K562 (cell line): ENCODE data around the gene AKAP14. TPM values are rescaled to one million over a fixed set of nuclear protein-coding genes. Genes with fewer than 3 reads are reported as not detected.

Experiments
- FOXA1 ChIP-seq: fragments of 450-650 bp; IDR thresholded peaks from 2 replicates; pipeline ENCODE4 v1.6.1; 2016; ENCODE audit warnings: mild to moderate bottlenecking, borderline replicate concordance
- HEY1 ChIP-seq: fragments of 250-450 bp; sonication (Bioruptor Pico); IDR thresholded peaks from 2 replicates; pipeline ENCODE4 v1.5.0; 2020; ENCODE audit warnings: mild to moderate bottlenecking, moderate library complexity, borderline replicate concordance
- MTA2 ChIP-seq: fragments of 450-650 bp; IDR thresholded peaks from 2 replicates; pipeline ENCODE4 v1.6.1; 2016; ENCODE audit warnings: low read depth
- PTRF ChIP-seq: fragments of 450-650 bp; IDR thresholded peaks from 2 replicates; pipeline ENCODE4 v1.6.1; 2016; ENCODE audit warnings: mild to moderate bottlenecking, missing genetic modification characterization, missing compliant biosample characterization
- STAT5A ChIP-seq: IDR thresholded peaks from 2 replicates; pipeline ENCODE4 v1.6.1; 2012; ENCODE audit warnings: low read length, inconsistent platforms, borderline replicate concordance
- YBX1 ChIP-seq: fragments of 450-650 bp; IDR thresholded peaks from 2 replicates; pipeline ENCODE4 v1.7.1; 2016; ENCODE audit warnings: mild to moderate bottlenecking
- polyA plus RNA-seq, 8 experiments: library from polyadenylated mRNA; depleted of rRNA in 4 of 8; stranded (reverse) in 5 of 8; unstranded in 3 of 8; fragments of >200 nt; fragmentation: Nextera tagmentation in 2 of 8; fragmentation: Illumina TruSeq in 1 of 8; extraction: Ambion mirVana in 2 of 8; extraction: Trizol in 1 of 8; gene quantifications; 2 replicates each; pipeline versions ENCODE4 v1.2.1 to v1.2.3, GENCODE V29; 2011 to 2014; ENCODE audit warnings: inconsistent platforms in 1 of 8, missing spikeins in 1 of 8
- total RNA-seq, 7 experiments: library from RNA; depleted of rRNA in 6 of 7; stranded (reverse); fragments of >200 nt in 6 of 7; fragmentation: Illumina TruSeq in 2 of 7; extraction: Trizol in 2 of 7; gene quantifications; 2 replicates each; pipeline versions ENCODE4 v1.2.1 to v1.2.3, GENCODE V29; 2011 to 2021; ENCODE audit warnings: low replicate concordance in 1 of 7
- TF ChIP-seq, protein P1 (sequence below): fragments of 450-650 bp; IDR thresholded peaks from 2 replicates; pipeline ENCODE4 v1.6.1; 2016
- TF ChIP-seq, protein P2 (sequence below): fragments of 250-450 bp; sonication (Bioruptor Pico); IDR thresholded peaks from 2 replicates; pipeline ENCODE4 v1.8.0; 2022; ENCODE audit warnings: moderate library complexity, mild to moderate bottlenecking, inconsistent platforms
- TF ChIP-seq, protein P3 (sequence below): fragments of 450-650 bp; IDR thresholded peaks from 2 replicates; pipeline ENCODE4 v1.6.1; 2018; ENCODE audit warnings: mild to moderate bottlenecking, low read depth; ENCODE audit not compliant: partially characterized antibody
- TF ChIP-seq, protein P4 (sequence below): fragments of 250-450 bp; sonication (Bioruptor Pico); IDR thresholded peaks from 2 replicates; pipeline ENCODE4 v1.8.0; 2022; ENCODE audit warnings: inconsistent platforms, mild to moderate bottlenecking, moderate library complexity, borderline replicate concordance

The AKAP14 gene
- total and polyA plus RNA-seq, 9 of the 15 experiments (the other 6 are each of a cell fraction or from before 2014, with no cell fraction given) = not detected

DNA sequence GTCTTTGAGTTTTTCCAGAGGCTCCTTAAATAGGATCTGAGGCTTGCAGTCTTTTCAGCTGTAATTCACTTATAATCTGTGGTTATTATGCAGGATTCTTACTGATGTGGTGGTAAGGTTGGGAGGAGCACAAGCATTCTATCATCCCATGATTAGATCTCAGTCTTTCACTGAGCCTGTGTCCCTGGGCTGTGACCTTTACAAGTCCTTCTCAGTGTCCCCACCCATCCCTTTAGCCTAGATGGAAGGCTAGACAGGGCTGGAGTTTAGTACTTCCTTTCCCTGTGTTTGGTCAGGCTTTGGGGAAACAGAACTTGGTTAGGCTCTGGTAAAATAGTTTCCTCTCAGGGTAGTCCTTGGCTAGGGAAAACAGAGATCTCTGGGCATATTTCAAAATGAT is 64.9 kb downstream of the AKAP14 start (continued):
- TF ChIP-seq, protein P1, sequence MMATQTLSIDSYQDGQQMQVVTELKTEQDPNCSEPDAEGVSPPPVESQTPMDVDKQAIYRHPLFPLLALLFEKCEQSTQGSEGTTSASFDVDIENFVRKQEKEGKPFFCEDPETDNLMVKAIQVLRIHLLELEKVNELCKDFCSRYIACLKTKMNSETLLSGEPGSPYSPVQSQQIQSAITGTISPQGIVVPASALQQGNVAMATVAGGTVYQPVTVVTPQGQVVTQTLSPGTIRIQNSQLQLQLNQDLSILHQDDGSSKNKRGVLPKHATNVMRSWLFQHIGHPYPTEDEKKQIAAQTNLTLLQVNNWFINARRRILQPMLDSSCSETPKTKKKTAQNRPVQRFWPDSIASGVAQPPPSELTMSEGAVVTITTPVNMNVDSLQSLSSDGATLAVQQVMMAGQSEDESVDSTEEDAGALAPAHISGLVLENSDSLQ = no peak
- no peak for TF ChIP-seq YBX1
- TF ChIP-seq, protein P2, sequence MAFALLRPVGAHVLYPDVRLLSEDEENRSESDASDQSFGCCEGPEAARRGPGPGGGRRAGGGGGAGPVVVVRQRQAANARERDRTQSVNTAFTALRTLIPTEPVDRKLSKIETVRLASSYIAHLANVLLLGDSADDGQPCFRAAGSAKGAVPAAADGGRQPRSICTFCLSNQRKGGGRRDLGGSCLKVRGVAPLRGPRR (CRISPR knock-in tag) = no peak
- no peak for TF ChIP-seq STAT5A
- TF ChIP-seq, protein P3, sequence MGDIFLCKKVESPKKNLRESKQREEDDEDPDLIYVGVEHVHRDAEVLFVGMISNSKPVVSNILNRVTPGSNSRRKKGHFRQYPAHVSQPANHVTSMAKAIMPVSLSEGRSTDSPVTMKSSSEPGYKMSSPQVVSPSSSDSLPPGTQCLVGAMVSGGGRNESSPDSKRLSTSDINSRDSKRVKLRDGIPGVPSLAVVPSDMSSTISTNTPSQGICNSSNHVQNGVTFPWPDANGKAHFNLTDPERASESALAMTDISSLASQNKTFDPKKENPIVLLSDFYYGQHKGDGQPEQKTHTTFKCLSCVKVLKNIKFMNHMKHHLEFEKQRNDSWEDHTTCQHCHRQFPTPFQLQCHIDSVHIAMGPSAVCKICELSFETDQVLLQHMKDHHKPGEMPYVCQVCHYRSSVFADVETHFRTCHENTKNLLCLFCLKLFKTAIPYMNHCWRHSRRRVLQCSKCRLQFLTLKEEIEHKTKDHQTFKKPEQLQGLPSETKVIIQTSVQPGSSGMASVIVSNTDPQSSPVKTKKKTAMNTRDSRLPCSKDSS = no peak
- TF ChIP-seq PTRF (tag) = no peak
- TF ChIP-seq MTA2 = no peak
- TF ChIP-seq, protein P4, sequence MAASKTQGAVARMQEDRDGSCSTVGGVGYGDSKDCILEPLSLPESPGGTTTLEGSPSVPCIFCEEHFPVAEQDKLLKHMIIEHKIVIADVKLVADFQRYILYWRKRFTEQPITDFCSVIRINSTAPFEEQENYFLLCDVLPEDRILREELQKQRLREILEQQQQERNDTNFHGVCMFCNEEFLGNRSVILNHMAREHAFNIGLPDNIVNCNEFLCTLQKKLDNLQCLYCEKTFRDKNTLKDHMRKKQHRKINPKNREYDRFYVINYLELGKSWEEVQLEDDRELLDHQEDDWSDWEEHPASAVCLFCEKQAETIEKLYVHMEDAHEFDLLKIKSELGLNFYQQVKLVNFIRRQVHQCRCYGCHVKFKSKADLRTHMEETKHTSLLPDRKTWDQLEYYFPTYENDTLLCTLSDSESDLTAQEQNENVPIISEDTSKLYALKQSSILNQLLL (CRISPR knock-in tag) = no peak
- TF ChIP-seq FOXA1 = no peak
- no peak for TF ChIP-seq HEY1 (CRISPR knock-in tag)
